Left lung (tissue), 10 donors: Measurements from ENCODE around the gene AKAP7. TPM values are rescaled to one million over a fixed set of nuclear protein-coding genes. Genes with fewer than 3 reads are reported as not detected.

ENCODE experiments used
- ATAC-seq: fragments of 200-7000 bp; cut with Tn5 transposase; one replicate; pipeline ENCODE4 v1.9.1; 2020; ENCODE audit warnings: moderate library complexity
- DNase-seq, 4 donors: peaks; one replicate each; pipeline ENCODE4 v3.0.0-alpha.2; 2013 to 2020
- H3K27ac ChIP-seq, 2 donors: fragments of 200-600 bp; sonication (generic) in 1 of 2; one replicate each; pipeline versions ENCODE4 v1.5.0 to v1.8.0; 2020 to 2021
- H3K27me3 ChIP-seq, 2 donors: fragments of 200-600 bp; sonication (generic) in 1 of 2; one replicate each; pipeline versions ENCODE4 v1.5.0 to v1.8.0; 2020 to 2021
- H3K36me3 ChIP-seq, 2 donors: fragments of 200-600 bp; sonication (generic) in 1 of 2; one replicate each; pipeline versions ENCODE4 v1.5.0 to v1.8.0; 2020 to 2021
- H3K4me1 ChIP-seq, 2 donors: fragments of 200-600 bp; one replicate each; pipeline ENCODE4 v1.8.0; 2021
- H3K4me3 ChIP-seq, 2 donors: fragments of 200-600 bp; sonication (generic) in 1 of 2; one replicate each; pipeline versions ENCODE4 v1.5.0 to v1.8.0; 2020 to 2021; ENCODE audit warnings: mild to moderate bottlenecking in 1 of 2
- H3K9me3 ChIP-seq, 2 donors: fragments of 200-600 bp; sonication (generic) in 1 of 2; one replicate each; pipeline versions ENCODE4 v1.5.0 to v1.8.0; 2020 to 2021
- CTCF ChIP-seq, 2 donors: fragments of 200-600 bp; sonication (generic) in 1 of 2; IDR thresholded peaks; one replicate each; pipeline versions ENCODE4 v1.5.0 to v1.8.0; 2021; ENCODE audit warnings: antibody characterized with exemption in 2 of 2
- intact Hi-C, 2 donors: fragments of 100-400 bp; cut with DNase I; formaldehyde crosslinking; loops; one replicate each; pipeline versions ENCODE4 v1.11.2 to v1.14.2; 2022
- polyA plus RNA-seq, 6 donors: library from polyadenylated mRNA; unstranded; fragments of 120-200 nt; gene quantifications; one replicate each; pipeline ENCODE4 v1.2.1, GENCODE V29; 2013; ENCODE audit not compliant: insufficient read length in 6 of 6
- total RNA-seq, 2 donors: library from RNA; stranded (reverse); fragmentation: NEBNext Ultra II Directional; extraction: Animal tissue kit (Norgen Biotek cat#: 25700); gene quantifications; one replicate each; pipeline ENCODE4 v1.2.1, GENCODE V29; 2021
- donor health status: DM: no; HTN: yes; CAD: no.
- donor health status: DM: no; HTN: no; CAD: no.

Gene AKAP7
- total and polyA plus RNA-seq, 8 donors = 9.3 to 28.2 (median 21.2) TPM

GRCh38 chr6:131172222-131172621, 37.0 kb downstream of the AKAP7 start:
- intact Hi-C loops = no loop called here
- TF ChIP-seq CTCF (IDR thresholded peaks at IDR 0.05) = no peak
- DNase-seq (no peak), ATAC-seq (no peak)
- Histone ChIP-seq H3K9me3 (no peaks in the 10 kb centered on the region), H3K36me3 (peaks cover 0 to 7% of the 10 kb centered on the region in 2 donors), H3K4me3 (no peak overlapping the region), H3K27ac (no peak overlapping the region), H3K4me1 (no peaks in the 10 kb centered on the region), H3K27me3 (no peaks in the 10 kb centered on the region)

- TF ChIP-seq CTCF (IDR thresholded peaks at IDR 0.05) = no peak
- Histone ChIP-seq H3K27me3 (no peaks in the 10 kb centered on the region), H3K36me3 (peaks cover 0 to 10% of the 10 kb centered on the region in 2 donors), H3K27ac (no peak overlapping the region), H3K9me3 (no peaks in the 10 kb centered on the region), H3K4me1 (no peaks in the 10 kb centered on the region), H3K4me3 (no peak overlapping the region)
- ATAC-seq (no peak), DNase-seq (no peak)
- intact Hi-C loops = no loop called here
Observed at GRCh38 chr6:131173680-131174079, 38.4 kb downstream of the AKAP7 start.

GRCh38 chr6:131175564-131175963, 40.3 kb downstream of the AKAP7 start:
- peaks cover 0 to 18% of the 10 kb centered on the region in 2 donors for H3K36me3 ChIP-seq
- peak; percentile 30 for ATAC-seq
- H3K4me1 ChIP-seq = no peaks in the 10 kb centered on the region
- TF ChIP-seq CTCF (IDR thresholded peaks at IDR 0.05) = no peak
- no peak overlapping the region for H3K27ac ChIP-seq
- intact Hi-C loops = no loop called here
- DNase-seq = no peak
- no peaks in the 10 kb centered on the region for H3K9me3 ChIP-seq
- no peak overlapping the region for H3K4me3 ChIP-seq
- H3K27me3 ChIP-seq = no peaks in the 10 kb centered on the region

- ATAC-seq (no peak), DNase-seq (no peak)
- Histone ChIP-seq H3K27ac (no peak overlapping the region), H3K36me3 (peaks cover 0 to 18% of the 10 kb centered on the region in 2 donors), H3K9me3 (no peaks in the 10 kb centered on the region), H3K27me3 (no peaks in the 10 kb centered on the region), H3K4me3 (no peak overlapping the region), H3K4me1 (no peaks in the 10 kb centered on the region)
- intact Hi-C loops = no loop called here
- no peak for TF ChIP-seq CTCF (IDR thresholded peaks at IDR 0.05)
Observed at GRCh38 chr6:131177996-131178395, 42.7 kb downstream of the AKAP7 start.

- intact Hi-C loops = loop anchor here in 1 of 2 donors (10.0 kb wide), 1 partner anchor 352 kb away; no protein-coding TSS in a partner anchor
- peaks cover 0 to 20% of the 10 kb centered on the region in 2 donors for H3K36me3 ChIP-seq
Observed at GRCh38 chr6:131182991-131183425, 47.7 kb downstream of the AKAP7 start.

More at GRCh38 chr6:131182991-131183425, 47.7 kb downstream of the AKAP7 start:
- Histone ChIP-seq H3K9me3 (no peaks in the 10 kb centered on the region), H3K4me1 (no peaks in the 10 kb centered on the region), H3K27me3 (no peaks in the 10 kb centered on the region), H3K27ac (no peak overlapping the region), H3K4me3 (no peak overlapping the region)
- TF ChIP-seq CTCF (IDR thresholded peaks at IDR 0.05) = peak in 1 of 2 donors; percentile 33
- peak in 2 of 4 donors; percentile 20 to 40 for DNase-seq
- ATAC-seq = peak; percentile 62
